NCI-H2196 treated with DMSO at 0.1 percent for 48 hours (cell line): ENCODE results near the gene KMO.
A peak's percentile ranks its signal among the peaks of the same experiment; 100 is the strongest.

Source experiments
- DNase-seq: peaks from one replicate; lab custom pipeline; 2025; ENCODE audit not compliant: unreplicated experiment; lab: John Stamatoyannopoulos, UW

The KMO gene

GRCh38 chr1:241624935-241625334, 92.8 kb downstream of the KMO start:
- DNase-seq = no peak

- DNase-seq = peak; percentile 2
These were observed 95.5 kb downstream of the KMO start for GRCh38 chr1:241627453-241628259.

GRCh38 chr1:241630005-241630404, 97.8 kb downstream of the KMO start:
- no peak for DNase-seq

- no peak for DNase-seq
These were observed 98.3 kb downstream of the KMO start for GRCh38 chr1:241630476-241630875.

GRCh38 chr1:241630899-241631298, 98.7 kb downstream of the KMO start:
- DNase-seq = no peak

GRCh38 chr1:241631674-241632073, 99.5 kb downstream of the KMO start:
- no peak for DNase-seq

GRCh38 chr1:241632987-241633386, 100.8 kb downstream of the KMO start:
- DNase-seq = no peak

- no peak for DNase-seq
These were observed 103.5 kb downstream of the KMO start for GRCh38 chr1:241635556-241636152.

- DNase-seq = no peak
These were observed 104.1 kb downstream of the KMO start for GRCh38 chr1:241636291-241636690.

GRCh38 chr1:241637046-241637590, 104.9 kb downstream of the KMO start:
- no peak for DNase-seq

GRCh38 chr1:241637604-241638003, 105.4 kb downstream of the KMO start:
- DNase-seq = no peak

GRCh38 chr1:241638099-241638682, 106.0 kb downstream of the KMO start:
- DNase-seq = no peak

GRCh38 chr1:241638909-241639622, 106.9 kb downstream of the KMO start:
- DNase-seq = no peak

- DNase-seq = no peak
These were observed 107.5 kb downstream of the KMO start for GRCh38 chr1:241639623-241640148.

GRCh38 chr1:241640149-241640866, 108.1 kb downstream of the KMO start, which contains the start of the genes CHML and OPN3:
Gene CHML (minus strand): TSS chr1:241640369. CDS start chr1:241635766, 4,603 bp downstream.
Gene OPN3 (minus strand): TSS chr1:241640369. CDS start chr1:241640254, 115 bp downstream.
- peak; percentile 40 for DNase-seq

GRCh38 chr1:241640867-241641622, 108.9 kb downstream of the KMO start:
- no peak for DNase-seq

- no peak for DNase-seq
These were observed 109.8 kb downstream of the KMO start for GRCh38 chr1:241641773-241642592.

GRCh38 chr1:241642593-241642944, 110.4 kb downstream of the KMO start:
- no peak for DNase-seq

GRCh38 chr1:241644259-241644658, 112.1 kb downstream of the KMO start:
- DNase-seq = no peak
